HG03159 (cell line): Measurements from ENCODE around the gene PPP4R4.
"Not testable (repeated sequence)": the region's sequence is repeated elsewhere in the genome, so short reads cannot be mapped to it uniquely, and the experiment has no call there.

ENCODE experiments used
- ATAC-seq: cut with Tn5 transposase; IDR thresholded peaks from one replicate; pipeline ENCODE4 v1.9.1; 2021; ENCODE audit warnings: mild to moderate bottlenecking, moderate library complexity; ENCODE audit not compliant: unreplicated experiment

The PPP4R4 gene

DNA sequence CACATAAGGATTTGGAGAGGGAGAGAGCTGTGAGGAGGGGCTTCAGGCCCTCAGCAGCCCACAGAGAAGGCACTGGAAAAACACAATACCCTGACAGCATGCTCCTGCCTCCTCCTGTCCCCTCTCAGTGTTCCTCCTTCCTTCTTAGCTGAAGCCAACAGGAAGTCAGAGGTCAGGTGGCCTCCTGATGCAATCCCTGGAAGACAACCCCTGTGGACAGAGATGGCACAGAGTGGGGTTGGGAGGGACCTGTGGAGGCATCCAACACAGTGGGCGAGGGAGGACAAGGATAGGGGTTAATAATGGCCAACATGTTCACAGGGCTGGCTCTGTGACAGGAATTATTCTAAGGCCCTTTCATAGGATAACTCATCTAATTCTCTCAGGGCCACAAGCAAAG lies 29.4 kb upstream of the PPP4R4 start:
- ATAC-seq: no peak

DNA sequence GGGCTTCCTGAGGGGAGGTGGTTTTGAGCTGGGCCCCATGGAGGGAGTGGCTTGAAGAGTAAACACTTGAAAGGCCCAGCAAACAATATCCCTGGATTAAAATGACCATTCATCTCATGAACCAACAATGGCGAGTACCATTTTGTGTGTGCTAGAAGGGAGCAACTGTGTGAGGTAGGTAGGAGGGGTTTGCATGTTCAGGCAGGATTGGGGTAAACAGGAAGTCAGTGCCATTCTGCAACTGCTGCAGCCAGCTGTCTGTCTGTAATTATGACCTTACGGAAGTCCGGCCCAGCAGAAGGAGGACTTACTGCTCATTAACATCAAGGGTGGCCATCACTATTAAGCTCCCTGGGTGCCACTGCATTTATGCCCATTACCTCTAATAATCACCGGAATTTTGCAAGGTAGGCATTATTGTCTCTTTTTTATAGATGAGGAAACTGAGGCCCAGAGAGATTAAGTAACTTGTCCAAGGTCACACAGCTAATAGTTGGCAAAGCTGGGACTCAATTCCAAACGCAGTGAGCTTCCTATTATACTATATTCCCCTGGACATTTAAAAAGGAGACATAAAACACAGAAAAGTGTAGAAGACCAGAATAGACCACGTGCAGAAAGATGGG lies 28.1 kb upstream of the PPP4R4 start:
- no peak for ATAC-seq

DNA sequence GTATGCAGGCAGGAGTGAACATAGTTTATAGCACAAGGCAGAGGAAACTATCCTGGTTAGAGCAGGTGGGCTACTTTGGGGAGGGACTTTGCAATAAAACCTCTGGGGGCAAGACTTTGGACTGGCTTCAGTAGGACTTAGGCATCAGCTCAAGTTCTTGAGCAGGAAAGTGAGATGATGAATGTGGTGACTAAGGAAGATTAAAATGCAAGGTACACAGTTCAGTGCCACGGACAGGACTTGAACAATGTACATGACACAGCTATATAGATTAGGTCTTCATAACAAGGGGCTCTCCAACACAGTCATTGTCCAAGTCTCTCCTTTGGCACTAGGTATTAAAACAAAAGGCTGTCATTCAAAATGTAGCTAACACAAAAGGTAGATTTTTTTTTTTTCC lies 21.4 kb upstream of the PPP4R4 start:
- ATAC-seq: no peak

GRCh38 chr14:94153750-94154342 lies 20.3 kb upstream of the PPP4R4 start:
- ATAC-seq: no peak

DNA sequence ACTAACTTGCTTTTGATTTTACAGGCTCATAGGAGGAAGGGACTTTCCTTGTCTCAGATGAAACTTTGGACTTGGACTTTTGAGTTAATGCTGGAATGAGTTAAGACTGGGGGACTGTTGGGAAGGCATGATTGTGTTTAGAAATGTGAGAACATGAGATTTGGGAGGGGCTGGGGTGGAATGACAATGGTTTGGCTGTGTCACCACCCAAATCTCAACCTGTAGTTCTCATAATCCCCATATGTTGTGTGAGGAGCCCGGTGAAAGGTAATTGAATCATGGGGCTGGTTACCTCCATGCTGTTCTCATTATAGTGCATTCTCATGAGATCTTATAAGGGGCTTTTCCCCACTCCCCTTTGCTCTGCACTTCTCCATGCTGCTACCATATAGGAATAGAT lies 18.0 kb upstream of the PPP4R4 start:
- ATAC-seq: not testable (repeated sequence)

GRCh38 chr14:94157197-94157596 lies 16.9 kb upstream of the PPP4R4 start:
- ATAC-seq: no peak

DNA sequence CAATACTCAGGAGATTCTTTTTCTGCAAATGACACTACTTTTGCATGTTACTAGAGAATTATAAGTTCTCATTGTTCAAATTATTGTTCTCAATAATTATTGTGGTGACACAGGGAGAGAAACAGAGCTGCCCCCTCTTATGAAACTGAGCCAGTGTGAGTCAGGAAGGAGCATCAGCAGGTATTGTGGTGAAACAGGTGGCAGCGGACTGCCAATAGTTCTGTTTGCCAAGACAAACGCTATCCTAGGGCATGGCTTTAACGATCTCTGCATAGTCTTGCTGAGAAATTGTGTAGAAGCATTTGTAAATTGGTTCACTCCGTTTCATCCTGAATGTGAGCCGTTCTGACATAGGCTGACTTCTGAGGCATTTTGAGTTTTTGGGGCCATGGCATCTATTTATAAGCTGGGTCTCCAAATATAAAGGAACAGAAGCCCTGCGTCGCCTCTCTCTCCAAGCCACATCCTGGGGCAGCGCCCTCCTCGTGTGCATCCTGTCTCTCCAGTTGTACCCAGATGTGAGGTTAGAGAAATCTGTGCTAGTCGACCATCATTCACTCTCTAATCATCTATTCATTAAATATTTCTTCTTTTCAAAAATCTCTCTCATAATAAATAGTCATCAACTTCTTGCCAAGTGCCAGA lies 15.8 kb upstream of the PPP4R4 start:
- no peak for ATAC-seq

DNA sequence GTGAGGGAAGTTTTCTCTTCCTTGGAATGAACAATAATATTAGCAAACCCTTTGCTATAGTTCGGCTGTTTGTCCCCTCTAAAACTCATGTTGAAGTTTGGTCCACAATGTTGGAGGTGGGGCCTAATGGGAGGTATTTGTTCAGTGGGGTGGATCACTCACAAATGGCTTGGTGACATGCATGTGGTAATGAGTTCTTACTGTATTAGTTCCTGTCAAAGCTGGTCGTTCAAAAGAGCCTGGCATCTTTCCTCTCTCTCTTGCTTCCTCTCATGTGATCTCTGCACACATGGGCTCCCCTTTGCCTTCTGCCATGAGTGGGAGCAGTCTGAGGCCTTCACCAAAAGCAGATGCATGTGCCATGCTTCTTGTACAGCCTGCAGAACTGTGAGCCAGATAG lies 13.1 kb upstream of the PPP4R4 start:
- ATAC-seq: no peak

- no peak for ATAC-seq
Measured at GRCh38 chr14:94161981-94162380, 12.1 kb upstream of the PPP4R4 start.

- ATAC-seq: no peak
Measured at GRCh38 chr14:94162466-94162865, 11.7 kb upstream of the PPP4R4 start.

DNA sequence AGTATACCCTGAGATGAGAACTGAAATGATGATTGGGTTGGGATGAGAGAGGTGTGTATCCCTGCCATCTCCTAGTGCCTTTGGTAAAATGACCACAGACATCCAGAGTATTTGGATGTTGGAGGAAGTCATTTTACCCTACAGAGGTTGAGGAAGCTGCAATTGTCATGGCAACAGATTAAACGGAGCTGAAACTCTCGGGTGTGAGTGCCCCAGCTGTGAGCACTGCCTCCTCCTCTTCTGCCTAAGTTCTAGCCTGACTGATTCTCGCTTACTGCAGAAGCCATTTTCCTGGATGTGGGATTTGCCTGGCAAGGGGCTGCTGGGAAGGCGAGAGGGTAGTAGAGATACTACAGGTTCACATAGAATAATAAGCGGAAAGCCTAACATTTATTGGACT lies 10.3 kb upstream of the PPP4R4 start:
- no peak for ATAC-seq

GRCh38 chr14:94164685-94165431 lies 9.3 kb upstream of the PPP4R4 start:
- ATAC-seq: no peak

DNA sequence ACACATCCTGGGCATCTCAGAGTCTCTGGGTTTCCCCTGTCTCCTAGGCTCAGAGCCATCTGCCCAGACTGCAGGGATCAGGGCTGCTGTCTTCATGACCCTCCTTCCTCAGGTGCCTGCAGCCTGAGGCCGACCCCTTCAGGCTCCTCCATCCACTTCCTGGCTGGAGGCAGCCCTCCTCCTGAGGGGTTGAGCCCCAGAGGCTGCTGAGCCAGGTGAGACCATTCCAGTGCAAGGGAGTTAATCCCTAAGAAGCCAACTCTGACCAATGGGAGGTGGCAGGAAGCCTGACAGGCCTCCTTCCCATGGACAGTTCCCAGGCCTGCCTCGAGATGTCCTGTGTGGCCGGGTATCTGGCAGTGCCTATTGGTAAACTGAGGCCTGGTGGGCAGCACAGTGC lies 8.4 kb upstream of the PPP4R4 start:
- ATAC-seq: no peak

DNA sequence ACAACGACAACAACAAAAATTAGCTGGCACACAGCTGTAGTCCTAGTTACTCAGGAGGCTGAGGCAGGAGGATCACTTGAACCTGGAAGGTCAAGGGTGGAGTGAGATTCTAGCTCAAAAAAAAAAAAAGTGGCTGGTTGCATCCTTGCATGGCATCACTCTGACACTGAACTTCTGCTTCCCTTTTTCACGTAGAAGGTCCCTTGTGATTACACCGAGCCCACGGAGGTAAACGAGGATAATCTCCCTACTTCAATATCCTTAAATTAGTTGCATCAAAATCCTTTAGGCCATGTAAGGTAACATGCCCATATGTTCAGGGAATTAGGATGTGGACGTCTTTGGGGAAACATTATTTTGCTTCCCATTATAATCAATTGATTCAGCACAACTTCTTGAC lies 4.0 kb upstream of the PPP4R4 start:
- no peak for ATAC-seq

GRCh38 chr14:94171208-94171607 lies 2.9 kb upstream of the PPP4R4 start:
- no peak for ATAC-seq

GRCh38 chr14:94172545-94172944 lies 1.6 kb upstream of the PPP4R4 start:
- no peak for ATAC-seq

GRCh38 chr14:94173471-94173884 lies 644 bp upstream of the PPP4R4 start:
- no peak for ATAC-seq

GRCh38 chr14:94174604-94175010 lies 485 bp downstream of the PPP4R4 start:
- ATAC-seq: no peak

DNA sequence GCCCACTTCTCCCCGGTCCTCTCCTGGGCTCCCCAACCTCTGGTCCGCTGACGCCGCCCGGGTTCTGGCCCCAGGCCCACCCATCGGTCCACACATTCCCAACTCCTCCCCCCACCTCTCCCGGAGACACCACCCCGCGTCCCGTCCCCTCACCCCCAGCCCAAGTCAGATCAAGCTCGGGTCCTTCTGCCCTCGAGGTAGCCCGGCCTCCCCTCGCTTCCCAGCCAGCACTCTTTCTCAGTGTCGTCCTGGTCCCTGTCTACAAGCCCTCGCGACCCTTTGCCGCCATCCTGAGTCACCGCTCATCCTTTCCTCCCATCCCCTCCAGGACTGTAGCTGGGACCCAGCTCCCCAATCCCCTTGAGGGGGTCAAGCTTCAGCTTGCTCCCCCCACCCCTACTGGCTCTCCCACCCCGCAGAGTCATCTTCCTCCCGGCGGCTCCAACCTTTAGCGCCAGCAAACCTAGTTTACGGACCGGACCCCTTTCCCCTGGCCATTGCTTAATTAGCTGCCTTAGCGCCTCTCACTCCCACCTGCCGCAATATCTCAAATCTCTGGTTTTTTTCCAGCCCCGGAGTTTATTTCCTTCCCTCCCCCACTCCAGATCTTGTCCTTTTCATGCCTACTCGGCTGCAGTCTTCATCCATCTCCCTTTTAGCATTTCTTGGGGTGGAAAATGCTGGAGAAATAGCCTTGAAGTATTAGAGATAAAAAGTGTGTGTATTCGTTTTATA lies 1.1 kb downstream of the PPP4R4 start:
- no peak for ATAC-seq

- ATAC-seq: no peak
Measured at GRCh38 chr14:94175747-94176146, 1.6 kb downstream of the PPP4R4 start.

DNA sequence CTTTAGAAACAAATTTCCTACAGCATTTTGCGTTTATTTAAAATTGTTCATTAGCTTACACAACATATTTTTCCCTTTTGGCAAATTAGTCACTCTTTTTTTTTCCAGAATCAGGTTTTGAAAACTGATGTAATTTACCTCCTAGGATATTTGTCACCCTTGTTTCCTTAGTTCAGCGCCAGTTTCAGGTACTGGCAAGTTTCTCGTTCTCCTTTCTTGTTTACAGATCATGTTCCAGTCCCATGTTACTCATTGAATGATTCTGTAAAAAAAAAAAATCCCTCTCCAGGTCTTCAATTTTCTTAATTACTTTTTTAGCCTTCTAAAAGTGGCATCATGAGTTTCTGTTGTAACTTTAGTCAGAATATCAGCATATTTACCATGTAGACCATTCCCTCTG lies 2.7 kb downstream of the PPP4R4 start:
- ATAC-seq: no peak
